Smooth muscle cell (in vitro differentiated cells): Measurements from ENCODE around the gene FBXW11. TPM values are rescaled to one million over a fixed set of nuclear protein-coding genes. Genes with fewer than 3 reads are reported as not detected.

Experiments used
- DNase-seq: peaks from one replicate; lab custom pipeline; 2025; ENCODE audit not compliant: unreplicated experiment; lab: John Stamatoyannopoulos, UW
- H2AFZ ChIP-seq: fragments of 200-600 bp; sonication (generic); 2 replicates; pipeline ENCODE4 v1.6.0; 2016; ENCODE audit warnings: antibody characterized with exemption, low read depth, mild to moderate bottlenecking
- H3F3A ChIP-seq: fragments of 200-600 bp; sonication (generic); 2 replicates; pipeline ENCODE4 v1.6.0; 2017; ENCODE audit warnings: antibody characterized with exemption, low read depth
- H3K27ac ChIP-seq: fragments of 200-600 bp; sonication (generic); 2 replicates; pipeline ENCODE4 v1.5.1; 2016; ENCODE audit warnings: low read depth, mild to moderate bottlenecking
- H3K27me3 ChIP-seq: fragments of 200-600 bp; sonication (generic); 2 replicates; pipeline ENCODE4 v1.6.1; 2016; ENCODE audit warnings: low read depth, mild to moderate bottlenecking
- H3K36me3 ChIP-seq: fragments of 200-600 bp; sonication (generic); 2 replicates; pipeline ENCODE4 v1.5.1; 2016; ENCODE audit warnings: low read depth
- H3K4me1 ChIP-seq: fragments of 200-600 bp; sonication (generic); 2 replicates; pipeline ENCODE4 v1.5.1; 2016; ENCODE audit warnings: low read depth
- H3K4me2 ChIP-seq: fragments of 200-600 bp; sonication (generic); 2 replicates; pipeline ENCODE4 v1.6.0; 2016; ENCODE audit warnings: mild to moderate bottlenecking
- H3K4me3 ChIP-seq: fragments of 200-600 bp; sonication (generic); 2 replicates; pipeline ENCODE4 v1.5.1; 2016; ENCODE audit warnings: mild to moderate bottlenecking
- H3K79me2 ChIP-seq: fragments of 200-600 bp; sonication (generic); 2 replicates; pipeline ENCODE4 v1.6.0; 2016; ENCODE audit warnings: low read depth, mild to moderate bottlenecking
- H3K9ac ChIP-seq: fragments of 200-600 bp; sonication (generic); 2 replicates; pipeline ENCODE4 v1.6.0; 2016; ENCODE audit warnings: low read depth
- H3K9me3 ChIP-seq: fragments of 200-600 bp; sonication (generic); replicated peaks from 2 replicates; pipeline ENCODE4 v1.5.1; 2016; ENCODE audit warnings: low read depth
- H4K20me1 ChIP-seq: fragments of 200-600 bp; sonication (generic); 2 replicates; pipeline ENCODE4 v1.6.0; 2016; ENCODE audit warnings: low read depth
- CTCF ChIP-seq: fragments of 200-600 bp; sonication (generic); IDR thresholded peaks from 2 replicates; pipeline ENCODE4 v1.5.1; 2017; ENCODE audit warnings: borderline replicate concordance, mild to moderate bottlenecking, antibody characterized with exemption; ENCODE audit not compliant: insufficient read depth, poor library complexity, severe bottlenecking
- WGBS: methylation state at CpG from one replicate; pipeline ENCODE4 v1.1.7; 2016; ENCODE audit warnings: low lambda C conversion rate; 5-methylcytosine and 5-hydroxymethylcytosine counted together
- polyA plus RNA-seq: library from polyadenylated mRNA; unstranded; fragments of >200 nt; fragmentation: Nextera tagmentation; extraction: Ambion mirVana; gene quantifications from 2 replicates; pipeline ENCODE4 v1.2.1, GENCODE V29; 2016
- total RNA-seq: library from RNA; depleted of rRNA; stranded (reverse); fragments of >200 nt; gene quantifications from 2 replicates; pipeline ENCODE4 v1.2.3, GENCODE V29; 2014

The FBXW11 gene
- total and polyA plus RNA-seq, 2 experiments from 2014 or later = 27.4 to 83.7 TPM

- Histone ChIP-seq H3K4me3 (no peak overlapping the region), H2AFZ (no peak overlapping the region), H3K36me3 (no peaks in the 10 kb centered on the region), H3K4me1 (no peaks in the 10 kb centered on the region), H3F3A (no peaks in the 10 kb centered on the region), H3K9ac (no peak overlapping the region), H4K20me1 (peaks cover 80% of the 10 kb centered on the region), H3K9me3 (peaks cover 5% of the 10 kb centered on the region), H3K27ac (no peak overlapping the region), H3K79me2 (peaks cover 82% of the 10 kb centered on the region), H3K4me2 (no peak overlapping the region), H3K27me3 (no peaks in the 10 kb centered on the region)
- no peak for DNase-seq
- no peak for TF ChIP-seq CTCF
These were observed 68.1 kb downstream of the FBXW11 start for GRCh38 chr5:171938358-171938757.

- DNase-seq = no peak
- Histone ChIP-seq H3K9ac (no peak overlapping the region), H3K27ac (no peak overlapping the region), H4K20me1 (peaks cover 80% of the 10 kb centered on the region), H3K4me3 (no peak overlapping the region), H2AFZ (no peak overlapping the region), H3K4me2 (no peak overlapping the region), H3K36me3 (no peaks in the 10 kb centered on the region), H3K9me3 (peaks cover 5% of the 10 kb centered on the region), H3K27me3 (no peaks in the 10 kb centered on the region), H3F3A (no peaks in the 10 kb centered on the region), H3K4me1 (no peaks in the 10 kb centered on the region), H3K79me2 (peaks cover 81% of the 10 kb centered on the region)
- WGBS = 97% methylated on average over 4 of the region's 4 CpGs
- no peak for TF ChIP-seq CTCF
These were observed 69.1 kb downstream of the FBXW11 start for GRCh38 chr5:171937351-171937750.

- WGBS = 100% methylated on average over 5 of the region's 5 CpGs
- no peak for DNase-seq
- Histone ChIP-seq H3F3A (no peaks in the 10 kb centered on the region), H3K4me2 (no peak overlapping the region), H3K9me3 (peaks cover 5% of the 10 kb centered on the region), H3K9ac (no peak overlapping the region), H3K79me2 (peaks cover 92% of the 10 kb centered on the region), H3K4me1 (no peaks in the 10 kb centered on the region), H2AFZ (no peak overlapping the region), H3K4me3 (no peak overlapping the region), H3K36me3 (no peaks in the 10 kb centered on the region), H4K20me1 (peaks cover 84% of the 10 kb centered on the region), H3K27me3 (no peaks in the 10 kb centered on the region), H3K27ac (no peak overlapping the region)
- no peak for TF ChIP-seq CTCF
These were observed 71.9 kb downstream of the FBXW11 start for GRCh38 chr5:171934586-171934985.

- WGBS = 97% methylated on average over 2 of the region's 2 CpGs
- no peak overlapping the region for H3K27ac ChIP-seq
- DNase-seq = no peak
These were observed 75.3 kb downstream of the FBXW11 start for GRCh38 chr5:171931163-171931562.

More at GRCh38 chr5:171931163-171931562, 75.3 kb downstream of the FBXW11 start:
- no peaks in the 10 kb centered on the region for H3K27me3 ChIP-seq
- no peak overlapping the region for H3K4me3 ChIP-seq
- no peaks in the 10 kb centered on the region for H3K36me3 ChIP-seq
- H3K4me1 ChIP-seq = peaks cover 9% of the 10 kb centered on the region
- H3K9me3 ChIP-seq = peaks cover 5% of the 10 kb centered on the region
- H2AFZ ChIP-seq = no peak overlapping the region
- no peak overlapping the region for H3K9ac ChIP-seq
- H3K4me2 ChIP-seq = no peak overlapping the region
- no peaks in the 10 kb centered on the region for H3F3A ChIP-seq
- H4K20me1 ChIP-seq = peaks cover 84% of the 10 kb centered on the region
- peaks cover 96% of the 10 kb centered on the region for H3K79me2 ChIP-seq
- no peak for TF ChIP-seq CTCF
